ENCODE measurements around the gene SORCS3.

- no peak for TF ChIP-seq POLR2A (IDR thresholded peaks at IDR 0.05)
- TF ChIP-seq CTCF (IDR thresholded peaks at IDR 0.05 in 4 of 5, conservative IDR thresholded peaks at IDR 0.05 in 1 of 5) = no peak
These were observed 643.6 kb downstream of the SORCS3 start for GRCh38 chr10:105284476-105285215.
